Ishikawa (cell line): ENCODE measurements around the gene PAXX.

ENCODE experiments used
- CEBPB ChIP-seq: IDR thresholded peaks from 2 replicates; pipeline ENCODE4 v1.6.1; 2012
- CREB1 ChIP-seq: IDR thresholded peaks from 2 replicates; pipeline ENCODE4 v1.6.1; 2012; ENCODE audit warnings: low read depth
- EGR1 ChIP-seq: IDR thresholded peaks from 2 replicates; pipeline ENCODE4 v1.6.1; 2012
- EP300 ChIP-seq: IDR thresholded peaks from 2 replicates; pipeline ENCODE4 v1.6.1; 2012; ENCODE audit warnings: borderline replicate concordance
- FOXM1 ChIP-seq: IDR thresholded peaks from 2 replicates; pipeline ENCODE4 v1.6.1; 2012; ENCODE audit warnings: low read depth, borderline replicate concordance
- MAX ChIP-seq: IDR thresholded peaks from 2 replicates; pipeline ENCODE4 v1.6.1; 2012
- NFIC ChIP-seq: IDR thresholded peaks from 2 replicates; pipeline ENCODE4 v1.6.1; 2012
- RAD21 ChIP-seq: IDR thresholded peaks from 2 replicates; pipeline ENCODE4 v1.6.1; 2012; ENCODE audit warnings: low read depth
- REST ChIP-seq: IDR thresholded peaks from 2 replicates; pipeline ENCODE4 v1.6.1; 2012; ENCODE audit warnings: low read depth, mild to moderate bottlenecking
- TAF1 ChIP-seq: IDR thresholded peaks from 2 replicates; pipeline ENCODE4 v1.6.1; 2012; ENCODE audit warnings: low read depth, mild to moderate bottlenecking
- TCF12 ChIP-seq: IDR thresholded peaks from 2 replicates; pipeline ENCODE4 v1.6.1; 2012; ENCODE audit warnings: low read depth
- TEAD4 ChIP-seq: IDR thresholded peaks from 2 replicates; pipeline ENCODE4 v1.6.1; 2012
- USF1 ChIP-seq: IDR thresholded peaks from 2 replicates; pipeline ENCODE4 v1.6.1; 2012
- YY1 ChIP-seq: IDR thresholded peaks from 2 replicates; pipeline ENCODE4 v1.6.1; 2012; ENCODE audit warnings: low read depth
- ZBTB7A ChIP-seq: IDR thresholded peaks from 2 replicates; pipeline ENCODE4 v1.6.1; 2012; ENCODE audit warnings: low read depth

PAXX gene

GRCh38 chr9:137015976-137016375 is 23.8 kb downstream of the PAXX start:
- TF ChIP-seq YY1 (no peak), NFIC (no peak), CREB1 (no peak), REST (no peak), TEAD4 (no peak), USF1 (no peak), EGR1 (no peak), EP300 (no peak), TCF12 (no peak), MAX (no peak), FOXM1 (no peak)

GRCh38 chr9:137016436-137016835 is 24.2 kb downstream of the PAXX start:
- TF ChIP-seq RAD21 (no peak), ZBTB7A (no peak), CREB1 (no peak), NFIC (no peak), FOXM1 (no peak), TCF12 (no peak)

- no peak for TF ChIP-seq TCF12
- no peak for TF ChIP-seq EGR1
- no peak for TF ChIP-seq MAX
- no peak for TF ChIP-seq CREB1
- TF ChIP-seq TEAD4, result no peak
- no peak for TF ChIP-seq EP300
- TF ChIP-seq CEBPB, result no peak
- TF ChIP-seq FOXM1, result no peak
- TF ChIP-seq REST, result no peak
Measured at GRCh38 chr9:137017071-137017470, 24.8 kb downstream of the PAXX start.

GRCh38 chr9:137017791-137018497 is 25.7 kb downstream of the PAXX start:
- TF ChIP-seq MAX (no peak), FOXM1 (no peak), RAD21 (no peak), YY1 (no peak), USF1 (no peak), REST (no peak), TAF1 (no peak), EP300 (no peak), CREB1 (no peak), NFIC (no peak), TEAD4 (no peak), CEBPB (no peak), TCF12 (no peak), EGR1 (no peak), ZBTB7A (no peak)
